Coronary artery (tissue), 2 donors: ENCODE results near the gene FANCI.

Experiments used
- DNase-seq: peaks from one replicate; pipeline ENCODE4 v3.0.0-alpha.2; 2017; ENCODE audit warnings: low spot score
- H3K27ac ChIP-seq, 2 donors: fragments of 200-600 bp; sonication (generic); one replicate each; pipeline ENCODE4 v1.5.1; 2016 to 2019
- H3K4me3 ChIP-seq: fragments of 200-600 bp; sonication (generic); 2 replicates; pipeline ENCODE4 v1.5.1; 2016; ENCODE audit warnings: mild to moderate bottlenecking, moderate library complexity
- CTCF ChIP-seq: fragments of 200-600 bp; sonication (generic); IDR thresholded peaks from one replicate; pipeline ENCODE4 v1.5.1; 2019; ENCODE audit warnings: antibody characterized with exemption

FANCI gene

GRCh38 chr15:89361451-89362202 is 117.8 kb downstream of the FANCI start:
- H3K27ac ChIP-seq = no peak overlapping the region

GRCh38 chr15:89362203-89363101 is 118.7 kb downstream of the FANCI start:
- H3K27ac ChIP-seq = no peak overlapping the region
- no peak for DNase-seq
- peak overlapping the region; percentile 20 for H3K4me3 ChIP-seq
- TF ChIP-seq CTCF = no peak

More at GRCh38 chr15:89361451-89362202, 117.8 kb downstream of the FANCI start:
- TF ChIP-seq CTCF = no peak
- DNase-seq = no peak
- H3K4me3 ChIP-seq = peak overlapping the region; percentile 20

- Histone ChIP-seq H3K27ac (no peak overlapping the region), H3K4me3 (no peak overlapping the region)
- no peak for DNase-seq
- no peak for TF ChIP-seq CTCF
Observed at GRCh38 chr15:89363133-89363532, 119.4 kb downstream of the FANCI start.

DNA sequence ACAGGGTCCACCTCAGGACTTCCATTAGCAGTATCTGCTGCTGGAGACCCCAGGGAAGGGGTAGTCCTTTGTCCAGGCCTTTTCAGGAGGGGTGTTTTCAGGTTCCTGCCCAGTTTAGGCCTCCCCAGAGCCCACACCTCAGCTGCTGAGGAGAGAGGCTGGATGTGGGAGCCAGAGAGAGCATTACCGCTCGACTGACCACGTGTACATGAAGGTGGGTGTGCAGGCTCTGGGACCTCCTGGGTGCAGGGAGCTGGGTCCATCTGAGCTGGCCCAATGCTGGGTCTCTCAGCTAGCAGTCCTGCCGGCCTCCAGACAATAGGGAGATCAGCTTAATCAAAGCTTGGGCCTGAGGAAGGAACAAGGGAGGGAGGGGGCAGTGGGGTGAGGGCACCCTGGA is 120.0 kb downstream of the FANCI start:
- H3K4me3 ChIP-seq = no peak overlapping the region
- no peak overlapping the region for H3K27ac ChIP-seq
- no peak for DNase-seq
- TF ChIP-seq CTCF = no peak

DNA sequence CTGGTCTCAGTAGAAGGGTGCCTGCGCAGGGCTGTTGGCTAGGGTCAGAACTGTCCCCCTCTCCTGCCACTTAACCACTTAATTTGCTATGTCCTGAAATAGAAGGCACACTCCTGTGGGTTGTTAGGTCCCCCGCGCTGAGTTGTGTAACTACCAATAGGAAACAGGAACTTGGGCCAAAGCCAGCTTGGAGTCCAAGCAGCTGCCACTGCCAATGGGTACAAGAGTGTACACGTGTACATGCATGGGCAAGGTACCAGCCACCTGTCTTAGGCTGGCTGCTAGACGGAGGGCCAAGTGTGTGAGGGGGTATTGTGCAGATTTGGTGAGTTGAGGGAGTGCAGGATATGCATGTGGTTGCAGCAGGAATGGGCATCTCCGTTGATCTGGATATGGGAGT is 120.6 kb downstream of the FANCI start:
- no peak overlapping the region for H3K4me3 ChIP-seq
- no peak overlapping the region for H3K27ac ChIP-seq
- DNase-seq = no peak
- no peak for TF ChIP-seq CTCF

- H3K4me3 ChIP-seq = no peak overlapping the region
- TF ChIP-seq CTCF = no peak
- no peak for DNase-seq
- H3K27ac ChIP-seq = no peak overlapping the region
Observed at GRCh38 chr15:89364741-89365450, 121.1 kb downstream of the FANCI start.
